Measurements from ENCODE around the gene UBE2F. TPM values are rescaled to one million over a fixed set of nuclear protein-coding genes. Genes with fewer than 3 reads are reported as not detected.

Gene UBE2F
- total and polyA plus RNA-seq, 9 of the 15 experiments (the other 6 are each of a cell fraction or from before 2014, with no cell fraction given): 18.1 to 88.1 (median 53.0) TPM

GRCh38 chr2:237972211-237972610 is 5.4 kb downstream of the UBE2F start:
- Histone ChIP-seq H3K9ac (ENCODE audit: insufficient read depth in 1 of 2, low read depth in 2 of 2, low read length in 2 of 2) (peak overlapping the region in 1 of 2 experiments; percentile 26; a peak in 1 of 4 replicates), H3K4me3 (no peak overlapping the region), H3K4me2 (ENCODE audit: insufficient read depth, low read length) (no peak overlapping the region), H3K4me1 (replicated peaks in 1 of 2; ENCODE audit: control insufficient read depth in 2 of 2, insufficient read depth in 2 of 2, low read length in 2 of 2) (peaks cover 23 to 26% of the 10 kb centered on the region in 2 experiments), H2AFZ (ENCODE audit: low read depth, low read length) (no peak overlapping the region), H3K27ac (ENCODE audit: extremely low read depth, low read depth, low read length) (no peak overlapping the region), H3K36me3 (ENCODE audit: control insufficient read depth, insufficient read depth, low read length) (peaks cover 46% of the 10 kb centered on the region; the same call in 2 of the 3 replicates), H3K27me3 (ENCODE audit: control insufficient read depth in 2 of 2, insufficient read depth in 2 of 2, low read length in 2 of 2) (no peaks in the 10 kb centered on the region), H3K9me3 (replicated peaks; ENCODE audit: control insufficient read depth, insufficient read depth, low read depth, low read length) (no peaks in the 10 kb centered on the region), H4K20me1 (replicated peaks; ENCODE audit: control insufficient read depth, insufficient read depth, low read length) (peaks cover 33% of the 10 kb centered on the region), H3K9me1 (ENCODE audit: control insufficient read depth, insufficient read depth, low read length) (peaks cover 7% of the 10 kb centered on the region), H3K79me2 (ENCODE audit: control insufficient read depth, insufficient read depth, low read length) (peaks cover 84% of the 10 kb centered on the region)
- BruUV-seq (replicated peaks): no TSS peak
- WGBS (ENCODE audit: insufficient coverage, low coverage, missing lambda C conversion rate): 94% methylated on average over 3 of the region's 3 CpGs
- TF ChIP-seq PHF21A (IDR thresholded peaks at IDR 0.05; ENCODE audit: borderline replicate concordance, low read depth): no peak
- TF ChIP-seq ZNF263 (CRISPR knock-in tag; IDR thresholded peaks at IDR 0.05; ENCODE audit: borderline replicate concordance): 0 out of 2 replicates have a peak, but pooled peaks have one; percentile 35
- TF ChIP-seq HDAC3 (IDR thresholded peaks at IDR 0.05; ENCODE audit: borderline replicate concordance, partially characterized antibody): no peak
- no peak for TF ChIP-seq ELF4 (CRISPR knock-in tag; IDR thresholded peaks at IDR 0.05)
- FAIRE-seq: no peak
- POLR2A ChIA-PET: no interaction called here
- ATAC-seq: no peak
- no peak for DNase-seq (ENCODE audit: extremely low read depth in 1 of 4, low spot score in 3 of 4)
- CTCF ChIA-PET (ENCODE audit: low intra/inter-chr PET ratio): interaction anchor here (0.6 kb wide), 1 partner anchor 314 kb away, joined by 3 read pairs; no protein-coding TSS in a partner anchor
- in situ Hi-C loops (cut with MboI) (no loop called here), intact Hi-C loops (cut with micrococcal nuclease) (no loop called here)

GRCh38 chr2:237972936-237973335 is 6.1 kb downstream of the UBE2F start:
- Histone ChIP-seq H3K27ac (ENCODE audit: extremely low read depth, low read depth, low read length) (no peak overlapping the region), H3K4me3 (no peak overlapping the region), H4K20me1 (replicated peaks; ENCODE audit: control insufficient read depth, insufficient read depth, low read length) (peaks cover 36% of the 10 kb centered on the region), H3K36me3 (ENCODE audit: control insufficient read depth, insufficient read depth, low read length) (peaks cover 51% of the 10 kb centered on the region; the same call in 2 of the 3 replicates), H2AFZ (ENCODE audit: low read depth, low read length) (no peak overlapping the region), H3K79me2 (ENCODE audit: control insufficient read depth, insufficient read depth, low read length) (peaks cover 84% of the 10 kb centered on the region), H3K9me1 (ENCODE audit: control insufficient read depth, insufficient read depth, low read length) (peaks cover 7% of the 10 kb centered on the region), H3K9me3 (replicated peaks; ENCODE audit: control insufficient read depth, insufficient read depth, low read depth, low read length) (no peaks in the 10 kb centered on the region), H3K27me3 (ENCODE audit: control insufficient read depth in 2 of 2, insufficient read depth in 2 of 2, low read length in 2 of 2) (no peaks in the 10 kb centered on the region), H3K9ac (ENCODE audit: insufficient read depth in 1 of 2, low read depth in 2 of 2, low read length in 2 of 2) (no peak overlapping the region), H3K4me1 (replicated peaks in 1 of 2; ENCODE audit: control insufficient read depth in 2 of 2, insufficient read depth in 2 of 2, low read length in 2 of 2) (peaks cover 22 to 32% of the 10 kb centered on the region in 2 experiments), H3K4me2 (ENCODE audit: insufficient read depth, low read length) (no peak overlapping the region)
- no TSS peak for BruUV-seq (replicated peaks)
- FAIRE-seq (no peak), ATAC-seq (no peak), DNase-seq (ENCODE audit: extremely low read depth in 1 of 4, low spot score in 3 of 4) (no peak)
- TF ChIP-seq SREBF2 (CRISPR knock-in tag; IDR thresholded peaks at IDR 0.05): no peak
- intact Hi-C loops (cut with micrococcal nuclease): no loop called here
- ChIA-PET POLR2A (no interaction called here), CTCF (ENCODE audit: low intra/inter-chr PET ratio) (no interaction called here)
- WGBS (ENCODE audit: insufficient coverage, low coverage, missing lambda C conversion rate): 93% methylated on average over 10 of the region's 10 CpGs
- in situ Hi-C loops (cut with MboI): no loop called here

Measured in K562 (cell line).